Left lung (tissue), 10 donors: ENCODE data around the gene BMPR1B. TPM values are rescaled to one million over a fixed set of nuclear protein-coding genes. Genes with fewer than 3 reads are reported as not detected.

ENCODE experiments used
- ATAC-seq: fragments of 200-7000 bp; cut with Tn5 transposase; one replicate; pipeline ENCODE4 v1.9.1; 2020; ENCODE audit warnings: moderate library complexity
- DNase-seq, 4 donors: peaks; one replicate each; pipeline ENCODE4 v3.0.0-alpha.2; 2013 to 2020
- H3K27ac ChIP-seq, 2 donors: fragments of 200-600 bp; sonication (generic) in 1 of 2; one replicate each; pipeline versions ENCODE4 v1.5.0 to v1.8.0; 2020 to 2021
- H3K27me3 ChIP-seq, 2 donors: fragments of 200-600 bp; sonication (generic) in 1 of 2; one replicate each; pipeline versions ENCODE4 v1.5.0 to v1.8.0; 2020 to 2021
- H3K36me3 ChIP-seq, 2 donors: fragments of 200-600 bp; sonication (generic) in 1 of 2; one replicate each; pipeline versions ENCODE4 v1.5.0 to v1.8.0; 2020 to 2021
- H3K4me1 ChIP-seq, 2 donors: fragments of 200-600 bp; one replicate each; pipeline ENCODE4 v1.8.0; 2021
- H3K4me3 ChIP-seq, 2 donors: fragments of 200-600 bp; sonication (generic) in 1 of 2; one replicate each; pipeline versions ENCODE4 v1.5.0 to v1.8.0; 2020 to 2021; ENCODE audit warnings: mild to moderate bottlenecking in 1 of 2
- H3K9me3 ChIP-seq, 2 donors: fragments of 200-600 bp; sonication (generic) in 1 of 2; one replicate each; pipeline versions ENCODE4 v1.5.0 to v1.8.0; 2020 to 2021
- CTCF ChIP-seq, 2 donors: fragments of 200-600 bp; sonication (generic) in 1 of 2; IDR thresholded peaks; one replicate each; pipeline versions ENCODE4 v1.5.0 to v1.8.0; 2021; ENCODE audit warnings: antibody characterized with exemption in 2 of 2
- intact Hi-C, 2 donors: fragments of 100-400 bp; cut with DNase I; formaldehyde crosslinking; loops; one replicate each; pipeline versions ENCODE4 v1.11.2 to v1.14.2; 2022
- polyA plus RNA-seq, 6 donors: library from polyadenylated mRNA; unstranded; fragments of 120-200 nt; gene quantifications; one replicate each; pipeline ENCODE4 v1.2.1, GENCODE V29; 2013; ENCODE audit not compliant: insufficient read length in 6 of 6
- total RNA-seq, 2 donors: library from RNA; stranded (reverse); fragmentation: NEBNext Ultra II Directional; extraction: Animal tissue kit (Norgen Biotek cat#: 25700); gene quantifications; one replicate each; pipeline ENCODE4 v1.2.1, GENCODE V29; 2021
- donor health status: DM: no; HTN: yes; CAD: no.
- donor health status: DM: no; HTN: no; CAD: no.

The BMPR1B gene
- total and polyA plus RNA-seq, 8 donors = 0.61 to 3.3 (median 1.1) TPM

DNA sequence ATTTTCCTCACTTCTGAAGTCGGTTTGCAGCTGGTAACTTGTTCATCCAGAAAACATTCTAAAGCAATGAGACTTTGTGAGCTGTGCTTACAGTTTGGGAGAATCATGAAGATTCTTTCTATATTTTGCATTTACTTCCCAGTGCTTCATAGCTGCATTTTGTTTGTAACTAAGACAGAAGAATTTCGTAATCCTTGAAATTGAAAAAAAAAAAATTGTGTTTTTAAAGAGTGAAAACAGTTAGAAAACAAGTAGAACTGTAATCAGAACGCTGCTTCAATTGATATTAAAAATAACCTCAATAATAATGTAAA is 398.7 kb downstream of the BMPR1B start:
- intact Hi-C loops = no loop called here
- no peak for DNase-seq
- no peaks in the 10 kb centered on the region for H3K4me1 ChIP-seq

DNA sequence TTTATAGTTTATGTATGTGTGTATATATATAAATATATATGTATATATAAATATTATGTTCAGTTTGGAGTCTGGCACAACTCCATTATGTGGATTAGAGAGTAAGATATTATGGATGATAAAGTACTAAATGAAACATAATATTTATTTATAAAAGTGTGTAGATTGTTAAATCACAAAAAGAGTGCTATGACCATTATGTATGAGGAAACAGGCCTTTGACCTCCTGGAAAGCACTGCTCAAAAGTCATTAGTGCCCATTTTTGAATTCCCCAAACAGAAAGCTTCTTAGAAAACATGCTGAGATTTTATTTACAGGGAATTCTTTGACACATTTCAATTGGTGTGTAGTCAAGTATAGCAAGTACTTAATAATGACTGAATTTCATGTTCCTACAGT is 399.8 kb downstream of the BMPR1B start:
- intact Hi-C loops = no loop called here
- no peaks in the 10 kb centered on the region for H3K36me3 ChIP-seq
- no peak for ATAC-seq

More for the DNA sequence above, 398.7 kb downstream of the BMPR1B start:
- H3K27ac ChIP-seq = no peak overlapping the region
- no peak for ATAC-seq
- no peak overlapping the region for H3K4me3 ChIP-seq
- no peaks in the 10 kb centered on the region for H3K9me3 ChIP-seq
- H3K27me3 ChIP-seq = no peaks in the 10 kb centered on the region
- no peak for TF ChIP-seq CTCF (IDR thresholded peaks at IDR 0.05)
- H3K36me3 ChIP-seq = no peaks in the 10 kb centered on the region

GRCh38 chr4:95158045-95158444 is 400.3 kb downstream of the BMPR1B start:
- no peaks in the 10 kb centered on the region for H3K27me3 ChIP-seq
- H3K9me3 ChIP-seq = no peaks in the 10 kb centered on the region
- no peak overlapping the region for H3K27ac ChIP-seq
- no peaks in the 10 kb centered on the region for H3K36me3 ChIP-seq
- ATAC-seq = no peak
- DNase-seq = no peak
- intact Hi-C loops = no loop called here
- no peak for TF ChIP-seq CTCF (IDR thresholded peaks at IDR 0.05)
- H3K4me1 ChIP-seq = no peaks in the 10 kb centered on the region
- H3K4me3 ChIP-seq = no peak overlapping the region

More for the DNA sequence above, 399.8 kb downstream of the BMPR1B start:
- TF ChIP-seq CTCF (IDR thresholded peaks at IDR 0.05) = no peak
- no peak for DNase-seq
- no peaks in the 10 kb centered on the region for H3K4me1 ChIP-seq
- H3K27me3 ChIP-seq = no peaks in the 10 kb centered on the region
- H3K9me3 ChIP-seq = no peaks in the 10 kb centered on the region
- H3K27ac ChIP-seq = no peak overlapping the region
- no peak overlapping the region for H3K4me3 ChIP-seq

GRCh38 chr4:95158626-95159025 is 400.9 kb downstream of the BMPR1B start:
- Histone ChIP-seq H3K36me3 (no peaks in the 10 kb centered on the region), H3K9me3 (no peaks in the 10 kb centered on the region), H3K27ac (no peak overlapping the region), H3K27me3 (no peaks in the 10 kb centered on the region), H3K4me1 (no peaks in the 10 kb centered on the region), H3K4me3 (no peak overlapping the region)
- ATAC-seq = no peak
- intact Hi-C loops = no loop called here
- no peak for TF ChIP-seq CTCF (IDR thresholded peaks at IDR 0.05)
- no peak for DNase-seq

GRCh38 chr4:95159384-95159783 is 401.6 kb downstream of the BMPR1B start:
- ATAC-seq (no peak), DNase-seq (no peak)
- intact Hi-C loops = no loop called here
- Histone ChIP-seq H3K4me1 (no peaks in the 10 kb centered on the region), H3K27ac (no peak overlapping the region), H3K4me3 (no peak overlapping the region), H3K36me3 (no peaks in the 10 kb centered on the region), H3K9me3 (no peaks in the 10 kb centered on the region), H3K27me3 (no peaks in the 10 kb centered on the region)
- TF ChIP-seq CTCF (IDR thresholded peaks at IDR 0.05) = no peak
